Left renal pelvis (tissue), 4 donors: ENCODE measurements around the gene LINC01488. TPM values are rescaled to one million over a fixed set of nuclear protein-coding genes. Genes with fewer than 3 reads are reported as not detected.

Source experiments
- DNase-seq, 4 donors: peaks; one replicate each; pipeline ENCODE4 v3.0.0-alpha.2; 2013; ENCODE audit warnings: low read depth in 4 of 4, low spot score in 3 of 4
- polyA plus RNA-seq, 4 donors: library from polyadenylated mRNA; unstranded; fragments of 120-200 nt; gene quantifications; one replicate each; pipeline ENCODE4 v1.2.1, GENCODE V29; 2013; ENCODE audit not compliant: insufficient read length in 4 of 4

Gene LINC01488
- polyA plus RNA-seq, 4 donors, result 0.04 to 0.05 TPM; not detected in 2

- DNase-seq, result no peak
Observed at GRCh38 chr11:69462106-69462951, 19.1 kb upstream of the LINC01488 start.

- DNase-seq, result peak in 2 of 4 donors; percentile 58 to 65
Observed at GRCh38 chr11:69463181-69463994, 18.1 kb upstream of the LINC01488 start.

GRCh38 chr11:69463995-69464960 lies 17.2 kb upstream of the LINC01488 start:
- DNase-seq, result no peak

- no peak for DNase-seq
Observed at GRCh38 chr11:69465236-69466000, 16.0 kb upstream of the LINC01488 start.

DNA sequence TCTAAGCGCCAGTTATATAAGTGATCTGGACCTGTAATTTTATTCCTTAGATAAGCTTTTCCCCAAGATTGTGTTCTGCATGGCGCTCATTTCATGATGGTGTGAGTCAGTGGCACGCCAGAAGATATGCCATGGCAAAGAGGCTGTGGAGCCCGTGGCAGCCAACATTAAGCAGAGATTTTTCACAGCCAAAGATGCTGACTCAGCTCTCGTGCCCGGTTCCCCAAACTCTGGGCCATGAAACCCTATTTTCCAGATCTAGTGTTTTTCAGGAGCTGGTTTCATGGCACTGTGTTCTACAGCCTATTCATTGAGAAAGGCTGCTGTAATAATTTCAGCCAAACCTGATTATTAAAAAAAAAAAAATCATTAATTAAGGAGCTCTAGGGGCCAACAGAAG lies 15.4 kb upstream of the LINC01488 start:
- no peak for DNase-seq

- no peak for DNase-seq
Observed at GRCh38 chr11:69467196-69467595, 14.3 kb upstream of the LINC01488 start.

DNA sequence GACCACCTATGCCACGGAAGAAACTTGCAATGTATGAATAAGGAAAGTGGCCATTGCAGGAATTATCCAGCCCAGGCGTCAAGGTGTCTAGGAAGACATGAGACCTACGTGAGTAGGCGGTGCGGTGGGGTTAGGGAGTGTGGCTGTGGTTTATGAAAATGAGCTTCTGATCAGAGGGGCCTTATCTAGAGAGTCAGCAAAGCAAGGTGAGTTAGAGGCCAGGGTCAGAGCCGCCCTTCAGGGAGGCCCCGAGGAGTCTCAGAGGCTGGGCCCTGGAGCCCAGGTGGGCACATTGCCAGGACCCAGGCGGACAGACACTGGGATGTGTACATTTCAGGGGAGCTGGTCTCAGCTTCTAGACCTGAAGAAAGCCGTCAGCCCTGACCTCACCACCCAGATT lies 13.8 kb upstream of the LINC01488 start:
- DNase-seq, result no peak

DNA sequence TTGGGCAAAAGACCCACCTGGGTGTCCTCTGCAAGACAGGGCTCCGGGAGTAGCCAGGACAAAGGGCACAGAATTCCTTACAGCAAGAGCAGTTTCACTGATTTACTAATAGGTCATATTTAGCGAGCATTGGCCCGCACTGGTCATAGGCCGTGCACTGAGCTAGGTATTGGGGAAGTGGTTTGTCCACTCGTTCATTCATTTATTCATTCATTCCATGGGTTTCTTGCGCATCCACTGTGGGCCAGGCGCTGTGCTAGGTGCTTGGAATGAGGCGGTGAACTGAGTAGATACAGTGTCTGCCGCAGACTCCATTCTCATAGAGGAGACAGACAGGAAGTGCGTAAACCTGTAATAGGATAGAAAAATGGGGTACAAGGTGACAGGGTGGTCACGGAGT lies 13.2 kb upstream of the LINC01488 start:
- no peak for DNase-seq

- no peak for DNase-seq
Observed at GRCh38 chr11:69468911-69469885, 12.3 kb upstream of the LINC01488 start.

DNA sequence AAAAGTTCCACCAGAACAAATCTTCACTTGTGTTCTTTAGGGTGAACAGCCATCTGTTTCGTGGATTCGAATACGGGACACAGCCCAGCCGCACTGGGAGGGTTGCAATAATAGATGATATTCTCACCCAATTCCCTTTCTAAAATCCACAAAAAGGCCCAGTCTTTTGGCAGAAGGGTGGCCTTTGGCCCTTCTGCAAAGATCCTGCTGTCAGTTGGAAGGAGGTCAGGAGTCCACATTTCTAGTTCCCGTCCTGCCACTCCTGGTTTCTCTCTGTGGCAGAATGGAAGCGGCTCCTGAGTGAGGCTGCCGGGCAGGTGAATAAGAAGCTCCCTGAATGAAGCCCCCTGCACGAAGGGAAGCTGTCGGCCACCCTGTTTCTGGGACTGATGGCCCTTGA lies 11.2 kb upstream of the LINC01488 start:
- DNase-seq, result no peak

- DNase-seq, result peak in 1 of 4 donors; percentile 65
Observed at GRCh38 chr11:69470793-69471728, 10.4 kb upstream of the LINC01488 start.

GRCh38 chr11:69471729-69472540 lies 9.5 kb upstream of the LINC01488 start:
- DNase-seq, result no peak

GRCh38 chr11:69472541-69473275 lies 8.8 kb upstream of the LINC01488 start:
- no peak for DNase-seq

- DNase-seq, result no peak
Observed at GRCh38 chr11:69473276-69473845, 8.1 kb upstream of the LINC01488 start.

GRCh38 chr11:69474736-69475135 lies 6.7 kb upstream of the LINC01488 start:
- DNase-seq, result no peak
